IPS-18a (cell line): ENCODE data around the gene CCNK.

Experiments
- H3K27ac ChIP-seq: one replicate; pipeline ENCODE4 v1.5.1; 2013; ENCODE audit warnings: low read length
- H3K27me3 ChIP-seq: one replicate; pipeline ENCODE4 v1.6.1; 2013; ENCODE audit warnings: mild to moderate bottlenecking, low read length; ENCODE audit not compliant: control insufficient read depth, insufficient read depth
- H3K36me3 ChIP-seq: one replicate; pipeline ENCODE4 v1.6.1; 2013; ENCODE audit warnings: low read depth, low read length; ENCODE audit not compliant: control insufficient read depth
- H3K4me1 ChIP-seq: one replicate; pipeline ENCODE4 v1.6.1; 2013; ENCODE audit warnings: low read depth, low read length; ENCODE audit not compliant: control insufficient read depth
- H3K4me3 ChIP-seq: one replicate; pipeline ENCODE4 v1.5.1; 2013; ENCODE audit warnings: low read length
- H3K9ac ChIP-seq: one replicate; pipeline ENCODE4 v1.6.1; 2013; ENCODE audit warnings: mild to moderate bottlenecking, low read length, moderate library complexity
- H3K9me3 ChIP-seq: one replicate; pipeline ENCODE4 v1.6.1; 2013; ENCODE audit warnings: low read depth, low read length; ENCODE audit not compliant: control insufficient read depth

The CCNK gene

GRCh38 chr14:99516156-99516870 lies 35.1 kb downstream of the CCNK start:
- no peak overlapping the region for H3K27ac ChIP-seq
- H3K4me1 ChIP-seq: no peaks in the 10 kb centered on the region
- H3K9me3 ChIP-seq: no peaks in the 10 kb centered on the region
- no peak overlapping the region for H3K4me3 ChIP-seq
- no peaks in the 10 kb centered on the region for H3K27me3 ChIP-seq
- H3K9ac ChIP-seq: no peak overlapping the region
- H3K36me3 ChIP-seq: peaks cover 2% of the 10 kb centered on the region

DNA sequence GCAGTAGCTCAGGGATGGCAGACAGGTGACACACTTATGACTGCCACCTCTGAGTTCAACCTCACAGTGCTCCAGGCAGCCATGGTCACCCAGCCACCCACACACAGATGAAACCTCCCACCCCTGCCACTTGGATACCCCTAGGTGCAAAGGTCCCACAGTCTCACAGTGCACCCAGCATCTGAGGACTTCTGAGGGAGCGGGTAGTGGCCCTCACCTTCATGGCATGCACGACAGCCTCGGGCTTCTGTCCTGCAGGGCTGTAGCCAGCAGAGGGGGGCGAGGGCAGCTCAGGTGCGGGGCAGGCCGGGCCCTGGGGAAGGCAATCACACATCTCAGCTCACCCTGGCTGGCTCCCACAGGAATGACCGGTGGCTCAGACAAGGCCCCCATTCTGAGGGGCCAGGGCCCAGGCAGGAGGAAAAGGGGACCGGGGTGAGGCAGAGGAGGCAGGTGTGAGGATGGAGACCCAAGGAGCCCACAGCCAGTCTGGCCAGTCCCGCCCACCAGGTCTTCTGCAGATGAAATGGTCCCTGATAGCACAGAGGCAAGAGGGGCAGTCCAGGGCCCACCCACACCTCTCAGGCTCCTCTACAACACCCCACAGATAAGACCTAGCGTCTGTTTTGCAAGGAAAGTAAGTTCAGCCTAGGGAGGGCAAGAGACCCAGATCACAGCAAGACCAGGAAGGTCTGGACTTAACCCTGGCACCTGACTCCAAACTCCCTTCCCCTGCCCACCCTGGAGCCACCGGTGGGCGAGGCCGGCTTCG lies 35.8 kb downstream of the CCNK start:
- H3K4me1 ChIP-seq: peaks cover 4% of the 10 kb centered on the region
- no peak overlapping the region for H3K4me3 ChIP-seq
- H3K36me3 ChIP-seq: no peaks in the 10 kb centered on the region
- no peak overlapping the region for H3K27ac ChIP-seq
- H3K9me3 ChIP-seq: no peaks in the 10 kb centered on the region
- no peaks in the 10 kb centered on the region for H3K27me3 ChIP-seq
- no peak overlapping the region for H3K9ac ChIP-seq

GRCh38 chr14:99517643-99518381 lies 36.6 kb downstream of the CCNK start:
- H3K4me3 ChIP-seq: no peak overlapping the region
- H3K9ac ChIP-seq: no peak overlapping the region
- H3K36me3 ChIP-seq: no peaks in the 10 kb centered on the region
- H3K4me1 ChIP-seq: peaks cover 10% of the 10 kb centered on the region
- no peaks in the 10 kb centered on the region for H3K27me3 ChIP-seq
- no peaks in the 10 kb centered on the region for H3K9me3 ChIP-seq
- H3K27ac ChIP-seq: no peak overlapping the region

GRCh38 chr14:99518441-99519346 lies 37.5 kb downstream of the CCNK start:
- Histone ChIP-seq H3K4me1 (peaks cover 19% of the 10 kb centered on the region), H3K27me3 (no peaks in the 10 kb centered on the region), H3K9me3 (no peaks in the 10 kb centered on the region), H3K27ac (no peak overlapping the region), H3K4me3 (no peak overlapping the region), H3K36me3 (no peaks in the 10 kb centered on the region), H3K9ac (no peak overlapping the region)

DNA sequence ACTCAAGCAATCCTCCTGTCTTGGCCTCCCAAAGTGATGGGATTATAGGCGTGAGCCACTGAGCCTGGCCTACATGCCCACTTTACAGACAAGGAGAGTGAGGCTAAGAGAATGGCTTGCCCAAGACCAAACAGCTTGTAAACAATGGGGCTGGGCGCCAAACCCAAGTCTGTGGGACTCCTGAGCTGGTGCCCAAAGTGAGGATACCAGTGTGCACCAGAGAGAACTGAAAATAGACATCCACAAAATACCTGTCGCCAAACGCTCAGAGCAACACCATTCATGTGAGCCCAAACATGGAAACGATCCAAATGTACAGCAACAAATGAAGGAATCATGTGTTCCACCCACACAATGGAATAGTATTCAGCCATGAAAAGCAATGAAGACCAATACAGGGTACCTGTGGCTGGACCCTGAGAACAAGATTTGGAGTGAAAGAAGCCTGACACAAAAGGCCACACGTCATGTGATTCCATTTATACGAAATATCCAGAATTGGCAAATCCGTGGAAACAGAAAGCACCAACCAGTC lies 38.2 kb downstream of the CCNK start:
- Histone ChIP-seq H3K9me3 (no peaks in the 10 kb centered on the region), H3K4me1 (peaks cover 26% of the 10 kb centered on the region)

DNA sequence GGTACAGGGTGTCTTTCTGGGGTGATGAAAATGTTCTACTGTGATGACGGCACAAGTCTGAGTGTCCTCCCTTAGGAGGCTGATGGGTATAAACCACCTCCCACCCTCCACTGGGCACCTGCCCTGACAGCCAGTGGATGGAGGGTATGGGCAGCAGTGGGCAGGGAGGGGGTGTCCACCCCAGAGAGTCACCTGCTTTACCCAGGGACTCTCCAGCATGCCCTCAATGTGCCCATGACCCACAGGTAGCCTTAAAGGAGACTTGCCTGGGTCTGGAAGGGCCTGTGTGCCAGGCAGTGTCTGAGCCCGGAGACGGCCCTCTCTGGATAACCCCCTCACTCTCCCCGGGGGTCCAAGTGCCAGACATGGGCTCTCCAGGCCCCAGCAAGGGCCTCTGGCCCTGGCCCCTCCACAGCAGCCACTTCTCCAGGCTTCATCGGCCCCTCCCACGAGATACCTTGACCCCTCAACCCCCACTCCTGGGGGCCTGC lies 38.8 kb downstream of the CCNK start:
- Histone ChIP-seq H3K9me3 (no peaks in the 10 kb centered on the region), H3K4me1 (peaks cover 32% of the 10 kb centered on the region), H3K36me3 (no peaks in the 10 kb centered on the region), H3K27ac (no peak overlapping the region), H3K27me3 (no peaks in the 10 kb centered on the region), H3K4me3 (no peak overlapping the region), H3K9ac (no peak overlapping the region)

More for the DNA sequence above, 38.2 kb downstream of the CCNK start:
- Histone ChIP-seq H3K4me3 (no peak overlapping the region), H3K9ac (no peak overlapping the region), H3K27ac (no peak overlapping the region), H3K36me3 (no peaks in the 10 kb centered on the region), H3K27me3 (no peaks in the 10 kb centered on the region)

- Histone ChIP-seq H3K9me3 (no peaks in the 10 kb centered on the region), H3K27ac (no peak overlapping the region), H3K27me3 (no peaks in the 10 kb centered on the region), H3K36me3 (no peaks in the 10 kb centered on the region), H3K4me1 (peaks cover 33% of the 10 kb centered on the region), H3K4me3 (no peak overlapping the region), H3K9ac (no peak overlapping the region)
Observed at GRCh38 chr14:99520571-99521081, 39.4 kb downstream of the CCNK start.

DNA sequence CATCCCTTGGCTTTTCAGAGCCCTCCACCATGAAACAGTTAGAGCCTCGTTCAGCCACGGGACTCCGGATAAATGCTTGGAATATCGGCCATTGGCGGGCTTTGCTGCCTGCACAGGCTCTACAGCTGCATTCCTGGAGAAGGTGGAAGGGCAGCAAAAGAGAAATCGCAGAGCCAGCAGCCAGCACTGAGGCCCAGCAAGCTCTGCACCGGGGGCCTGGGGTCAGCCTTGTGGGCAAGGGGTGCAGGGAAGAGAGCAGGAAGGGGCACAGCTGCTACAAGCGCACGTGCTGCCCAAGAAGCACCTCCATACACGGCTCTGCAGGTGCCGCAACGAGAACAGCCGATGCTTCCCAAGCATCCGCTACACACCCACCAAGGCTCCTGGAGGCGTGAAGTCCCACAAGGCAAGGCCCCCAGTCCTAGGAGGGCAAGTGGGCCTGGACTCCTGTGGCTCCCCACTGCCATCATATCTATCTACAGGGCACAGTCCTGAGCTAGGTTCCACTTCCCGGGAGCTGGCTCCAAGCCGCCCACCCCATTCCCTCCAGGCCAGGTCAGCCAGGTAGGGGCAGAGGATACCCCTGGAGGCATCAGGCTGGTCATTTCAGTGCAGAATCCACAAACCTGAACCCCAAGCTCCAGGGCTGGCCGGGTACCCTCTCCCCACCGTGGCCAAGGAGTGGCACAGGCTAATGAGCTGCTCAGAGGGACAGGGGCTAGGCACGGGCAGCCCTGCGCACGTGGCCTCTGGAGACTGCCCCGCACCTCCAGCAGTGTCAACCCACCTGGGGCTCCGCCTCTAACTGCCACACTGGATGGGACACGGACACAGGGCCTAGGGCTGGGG lies 40.2 kb downstream of the CCNK start:
- no peak overlapping the region for H3K4me3 ChIP-seq
- no peaks in the 10 kb centered on the region for H3K36me3 ChIP-seq
- H3K4me1 ChIP-seq: peaks cover 33% of the 10 kb centered on the region
- no peak overlapping the region for H3K27ac ChIP-seq
- no peak overlapping the region for H3K9ac ChIP-seq
- H3K9me3 ChIP-seq: no peaks in the 10 kb centered on the region
- H3K27me3 ChIP-seq: no peaks in the 10 kb centered on the region

DNA sequence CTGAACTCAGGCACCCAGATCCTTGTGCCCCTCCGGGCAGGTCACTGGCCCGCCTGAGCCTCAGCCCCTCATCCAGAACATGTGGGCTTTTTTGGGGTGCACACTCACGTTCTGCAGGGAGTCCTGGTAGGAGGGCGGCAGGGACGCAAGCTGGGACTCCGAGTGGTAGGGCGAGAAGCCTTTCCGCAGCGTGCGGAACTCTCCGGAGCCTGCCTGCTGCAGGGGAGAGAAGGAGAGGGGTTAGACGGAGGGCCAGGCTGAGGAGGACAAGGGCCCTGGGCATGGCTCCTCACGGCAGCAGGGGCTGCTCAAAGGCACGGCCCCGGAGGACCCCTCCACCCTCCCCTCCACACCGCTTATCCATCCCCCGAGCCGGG lies 40.8 kb downstream of the CCNK start:
- H3K27me3 ChIP-seq: no peaks in the 10 kb centered on the region
- H3K9me3 ChIP-seq: no peaks in the 10 kb centered on the region
- no peaks in the 10 kb centered on the region for H3K36me3 ChIP-seq
- no peak overlapping the region for H3K27ac ChIP-seq
- H3K4me1 ChIP-seq: peaks cover 33% of the 10 kb centered on the region
- no peak overlapping the region for H3K4me3 ChIP-seq
- H3K9ac ChIP-seq: no peak overlapping the region

- no peaks in the 10 kb centered on the region for H3K27me3 ChIP-seq
- no peak overlapping the region for H3K27ac ChIP-seq
- H3K9ac ChIP-seq: peak overlapping the region; percentile 0
- H3K4me3 ChIP-seq: no peak overlapping the region
- H3K4me1 ChIP-seq: peaks cover 33% of the 10 kb centered on the region
- no peaks in the 10 kb centered on the region for H3K36me3 ChIP-seq
- no peaks in the 10 kb centered on the region for H3K9me3 ChIP-seq
Observed at GRCh38 chr14:99522457-99522891, 41.3 kb downstream of the CCNK start.
